ENCODE data around the gene AR.

AR gene, protein sequence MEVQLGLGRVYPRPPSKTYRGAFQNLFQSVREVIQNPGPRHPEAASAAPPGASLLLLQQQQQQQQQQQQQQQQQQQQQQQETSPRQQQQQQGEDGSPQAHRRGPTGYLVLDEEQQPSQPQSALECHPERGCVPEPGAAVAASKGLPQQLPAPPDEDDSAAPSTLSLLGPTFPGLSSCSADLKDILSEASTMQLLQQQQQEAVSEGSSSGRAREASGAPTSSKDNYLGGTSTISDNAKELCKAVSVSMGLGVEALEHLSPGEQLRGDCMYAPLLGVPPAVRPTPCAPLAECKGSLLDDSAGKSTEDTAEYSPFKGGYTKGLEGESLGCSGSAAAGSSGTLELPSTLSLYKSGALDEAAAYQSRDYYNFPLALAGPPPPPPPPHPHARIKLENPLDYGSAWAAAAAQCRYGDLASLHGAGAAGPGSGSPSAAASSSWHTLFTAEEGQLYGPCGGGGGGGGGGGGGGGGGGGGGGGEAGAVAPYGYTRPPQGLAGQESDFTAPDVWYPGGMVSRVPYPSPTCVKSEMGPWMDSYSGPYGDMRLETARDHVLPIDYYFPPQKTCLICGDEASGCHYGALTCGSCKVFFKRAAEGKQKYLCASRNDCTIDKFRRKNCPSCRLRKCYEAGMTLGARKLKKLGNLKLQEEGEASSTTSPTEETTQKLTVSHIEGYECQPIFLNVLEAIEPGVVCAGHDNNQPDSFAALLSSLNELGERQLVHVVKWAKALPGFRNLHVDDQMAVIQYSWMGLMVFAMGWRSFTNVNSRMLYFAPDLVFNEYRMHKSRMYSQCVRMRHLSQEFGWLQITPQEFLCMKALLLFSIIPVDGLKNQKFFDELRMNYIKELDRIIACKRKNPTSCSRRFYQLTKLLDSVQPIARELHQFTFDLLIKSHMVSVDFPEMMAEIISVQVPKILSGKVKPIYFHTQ

DNA sequence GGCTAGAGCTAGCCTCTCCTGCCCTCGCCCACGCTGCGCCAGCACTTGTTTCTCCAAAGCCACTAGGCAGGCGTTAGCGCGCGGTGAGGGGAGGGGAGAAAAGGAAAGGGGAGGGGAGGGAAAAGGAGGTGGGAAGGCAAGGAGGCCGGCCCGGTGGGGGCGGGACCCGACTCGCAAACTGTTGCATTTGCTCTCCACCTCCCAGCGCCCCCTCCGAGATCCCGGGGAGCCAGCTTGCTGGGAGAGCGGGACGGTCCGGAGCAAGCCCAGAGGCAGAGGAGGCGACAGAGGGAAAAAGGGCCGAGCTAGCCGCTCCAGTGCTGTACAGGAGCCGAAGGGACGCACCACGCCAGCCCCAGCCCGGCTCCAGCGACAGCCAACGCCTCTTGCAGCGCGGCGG is at the start of gene AR:
AR (plus strand) TSS at position 204 of the 400 bp plus-strand sequence. CDS start 1,126 bp downstream, outside the sequence.
- DNase-seq = no peak

DNA sequence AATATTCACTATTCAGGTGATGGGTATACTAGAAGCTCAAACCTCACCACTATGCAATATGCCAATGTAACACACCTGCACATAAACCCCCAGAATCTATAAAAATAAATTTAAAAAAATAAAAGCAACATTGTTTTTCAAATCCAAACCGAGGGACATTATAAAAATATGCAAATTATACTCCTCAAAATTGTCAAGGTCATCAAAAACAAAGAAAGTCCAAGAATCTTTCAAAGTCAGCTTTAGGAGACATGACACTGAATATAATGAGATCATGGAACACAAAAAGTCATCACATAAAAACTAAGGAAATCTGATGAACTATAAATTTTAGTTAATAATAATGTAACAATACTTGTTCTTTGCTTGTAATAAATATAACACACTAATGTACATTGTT is 43.2 kb upstream of the AR start:
- DNase-seq = no peak

DNA sequence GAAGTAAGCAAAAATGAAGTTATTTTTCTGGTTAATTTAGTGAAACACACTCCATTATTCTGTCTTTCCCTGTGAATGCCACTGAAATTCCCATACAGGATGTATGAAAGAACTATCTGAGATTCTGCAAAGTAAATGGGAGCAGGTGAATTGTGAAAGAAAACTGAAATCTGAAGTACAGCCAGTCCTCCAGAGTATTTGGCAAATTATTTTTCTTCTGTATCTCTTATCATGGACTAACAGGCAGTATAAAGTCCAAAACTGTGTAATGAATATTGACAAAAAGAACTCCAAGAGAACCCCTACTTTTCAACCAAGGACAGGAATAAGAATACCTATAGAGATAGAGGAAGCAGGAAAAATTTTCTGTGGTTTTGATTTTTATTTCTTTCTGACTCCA is 40.8 kb upstream of the AR start:
- DNase-seq = no peak

DNA sequence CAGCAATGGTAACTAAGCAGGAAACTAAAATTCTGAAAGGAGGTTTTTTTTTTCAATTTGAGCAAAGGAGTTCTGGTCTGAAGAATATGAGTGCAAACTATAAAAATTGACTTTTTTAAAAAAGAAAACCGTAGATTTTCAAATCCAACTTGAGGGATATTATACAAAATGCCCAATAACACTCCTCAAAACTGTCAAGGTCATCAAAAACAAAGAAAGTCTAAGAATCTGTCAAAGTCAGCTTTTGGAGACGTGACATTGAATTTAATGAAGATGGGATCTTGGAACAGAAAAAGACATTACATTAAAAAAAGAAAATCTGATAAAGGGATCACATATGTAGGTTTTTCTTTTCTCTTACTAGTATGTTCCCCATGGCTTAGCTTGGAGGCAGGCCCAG is 40.4 kb upstream of the AR start:
- no peak for DNase-seq

DNA sequence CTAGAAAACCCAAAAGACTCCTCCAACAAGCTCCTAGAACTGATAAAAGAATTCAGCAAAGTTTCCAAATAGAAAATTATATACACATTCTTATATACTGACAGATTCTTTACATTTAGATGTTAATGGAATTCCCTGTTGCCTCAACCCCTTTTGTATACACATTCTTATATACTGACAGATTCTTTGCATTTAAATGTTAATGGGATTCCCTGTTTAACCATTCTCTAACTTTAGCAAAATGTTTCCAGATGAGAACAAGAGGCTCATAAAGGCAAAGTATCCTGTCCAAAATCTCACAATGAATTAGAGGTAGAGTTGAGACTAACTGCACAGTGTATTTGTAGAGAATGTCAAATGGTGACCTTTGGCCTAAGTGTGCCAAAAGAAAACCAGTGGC is 23.1 kb upstream of the AR start:
- no peak for DNase-seq

DNA sequence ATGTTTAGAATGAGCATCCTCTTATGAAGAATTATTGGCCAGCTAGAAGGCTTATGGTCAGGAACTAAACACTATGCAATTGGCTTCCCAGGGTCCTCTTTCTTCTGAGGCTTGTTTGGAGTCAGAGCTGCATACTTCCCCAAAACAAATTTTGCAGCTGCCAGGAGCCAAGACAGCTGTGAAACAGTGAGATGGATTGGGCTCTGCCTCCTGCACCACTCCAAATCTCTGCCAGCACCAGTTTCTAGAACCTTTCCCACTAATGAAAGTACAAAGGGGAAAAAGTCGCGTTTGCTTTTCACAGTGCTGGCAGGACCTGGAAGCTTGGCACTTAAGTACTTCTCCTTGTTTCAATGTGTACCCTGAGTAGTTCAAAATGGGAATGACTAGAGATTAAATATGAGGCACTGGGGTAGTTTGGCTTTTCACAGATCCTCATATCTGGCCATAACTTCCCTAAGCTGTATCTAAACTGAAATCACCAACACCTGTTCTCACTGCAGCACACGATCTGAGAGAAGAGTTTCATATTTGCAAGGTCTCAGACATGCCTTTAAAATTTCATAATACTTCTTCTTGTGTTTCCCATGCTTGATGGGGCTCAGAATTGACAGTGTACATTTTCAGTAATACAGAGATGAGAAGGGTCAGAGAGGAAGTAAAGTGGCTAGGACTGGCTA is 20.7 kb upstream of the AR start:
- DNase-seq = no peak

DNA sequence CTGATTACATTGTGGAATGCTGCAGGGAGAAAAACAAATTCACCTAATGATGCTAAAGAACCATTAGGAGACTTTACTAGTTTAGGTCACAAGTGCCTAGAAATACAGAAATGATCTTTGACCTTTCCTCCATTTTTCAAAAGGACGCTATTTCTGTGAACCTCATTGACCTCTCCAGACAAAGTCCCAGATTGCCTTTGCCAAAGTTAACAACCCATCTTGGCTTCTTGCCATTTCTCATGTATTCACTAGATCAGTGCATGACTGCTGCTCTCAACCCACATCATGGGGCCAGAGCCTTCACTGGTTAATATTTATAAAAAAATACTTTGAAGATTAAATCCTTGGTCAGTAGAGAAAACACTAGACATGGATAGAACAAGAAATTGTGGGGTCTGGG is 19.9 kb upstream of the AR start:
- no peak for DNase-seq

DNA sequence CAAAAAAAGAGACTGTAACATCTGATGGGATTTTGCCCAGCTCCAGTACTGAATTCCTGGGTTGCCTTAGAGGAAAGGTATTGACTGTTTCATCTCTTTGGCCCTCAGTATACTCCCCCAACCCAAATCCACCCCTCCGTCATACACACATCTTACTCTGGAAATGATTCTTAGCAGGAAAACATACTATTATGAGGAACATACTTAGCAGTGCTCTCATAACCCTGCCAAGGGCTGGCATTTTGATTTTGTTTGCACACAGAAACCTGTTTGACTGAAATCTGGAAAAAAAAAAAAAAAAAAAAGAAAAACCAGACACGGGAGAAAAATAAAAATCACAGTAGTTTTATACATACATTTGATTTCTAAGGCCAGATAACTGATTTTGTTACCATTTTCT is 19.4 kb upstream of the AR start:
- no peak for DNase-seq

DNA sequence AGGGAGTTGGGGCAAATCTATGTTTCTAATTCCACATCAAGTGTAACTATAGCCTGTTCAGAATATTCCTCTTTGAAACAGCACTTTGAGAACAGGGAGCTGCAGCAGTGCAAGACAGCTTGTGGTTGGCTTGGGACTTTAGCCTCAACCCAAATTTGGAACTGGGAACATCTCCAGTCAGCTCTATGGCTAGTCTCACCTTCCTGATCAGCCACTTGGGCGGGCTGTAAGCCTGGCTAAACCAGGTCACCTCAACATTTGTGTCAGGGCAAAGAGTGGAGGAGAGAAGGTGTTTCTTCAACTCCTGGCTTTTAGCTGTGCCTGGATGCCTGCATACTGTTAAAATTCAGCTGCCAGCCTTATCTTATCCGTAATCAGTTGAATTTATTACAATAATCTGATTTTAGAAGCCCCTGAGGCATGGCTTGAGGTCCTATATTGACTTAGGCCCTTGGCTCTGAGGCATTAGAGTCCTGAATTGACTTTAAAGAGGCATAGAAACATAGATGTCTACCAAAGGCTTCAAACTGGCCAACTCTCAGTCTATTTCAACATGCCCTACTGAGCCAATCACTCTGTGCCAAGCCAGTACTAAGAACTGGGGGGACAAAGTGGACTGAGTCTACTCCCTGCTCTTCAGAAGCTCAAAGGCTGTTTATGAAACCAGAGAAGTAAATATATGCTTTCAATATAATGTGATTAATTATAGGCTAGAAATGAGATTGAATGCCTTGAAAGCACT is 18.7 kb upstream of the AR start:
- DNase-seq = no peak

DNA sequence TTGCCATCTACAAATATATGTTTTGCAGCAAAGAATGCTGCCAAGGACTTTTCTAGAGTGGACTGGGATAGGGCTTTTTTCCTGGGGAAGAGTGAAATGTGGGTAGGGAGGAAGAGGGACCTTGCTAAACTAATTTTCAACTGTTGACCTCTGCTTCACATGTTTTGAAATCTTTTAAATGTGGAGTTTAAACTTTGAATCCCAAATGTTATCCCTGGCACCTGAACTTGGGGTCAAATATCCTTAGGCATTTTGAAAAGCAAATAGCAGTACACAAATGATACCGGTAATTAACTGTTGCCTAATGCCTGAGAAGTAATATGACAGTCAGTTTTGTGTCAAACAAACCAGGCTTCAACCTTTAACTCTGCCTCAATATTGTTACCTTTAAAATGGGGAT is 7.3 kb upstream of the AR start:
- DNase-seq = no peak

DNA sequence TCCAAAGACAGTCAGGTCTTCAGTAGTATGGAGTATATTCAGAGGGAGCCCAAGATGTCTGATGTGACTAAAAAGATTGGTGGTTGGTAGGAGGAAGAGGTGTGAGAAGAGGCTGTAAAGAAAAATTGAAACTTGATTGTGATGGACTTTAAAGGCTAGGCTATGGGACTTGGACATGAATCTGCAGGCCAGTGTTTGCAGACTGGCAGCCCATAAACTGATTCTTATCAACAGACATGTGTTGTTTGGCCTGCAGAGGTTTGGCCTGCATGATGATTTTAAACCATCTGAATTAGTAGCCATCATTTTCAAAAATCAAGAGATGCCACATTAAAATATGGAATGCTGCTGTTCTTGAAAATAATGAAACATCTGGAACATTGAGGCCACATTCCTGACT is 5.4 kb upstream of the AR start:
- DNase-seq = no peak

DNA sequence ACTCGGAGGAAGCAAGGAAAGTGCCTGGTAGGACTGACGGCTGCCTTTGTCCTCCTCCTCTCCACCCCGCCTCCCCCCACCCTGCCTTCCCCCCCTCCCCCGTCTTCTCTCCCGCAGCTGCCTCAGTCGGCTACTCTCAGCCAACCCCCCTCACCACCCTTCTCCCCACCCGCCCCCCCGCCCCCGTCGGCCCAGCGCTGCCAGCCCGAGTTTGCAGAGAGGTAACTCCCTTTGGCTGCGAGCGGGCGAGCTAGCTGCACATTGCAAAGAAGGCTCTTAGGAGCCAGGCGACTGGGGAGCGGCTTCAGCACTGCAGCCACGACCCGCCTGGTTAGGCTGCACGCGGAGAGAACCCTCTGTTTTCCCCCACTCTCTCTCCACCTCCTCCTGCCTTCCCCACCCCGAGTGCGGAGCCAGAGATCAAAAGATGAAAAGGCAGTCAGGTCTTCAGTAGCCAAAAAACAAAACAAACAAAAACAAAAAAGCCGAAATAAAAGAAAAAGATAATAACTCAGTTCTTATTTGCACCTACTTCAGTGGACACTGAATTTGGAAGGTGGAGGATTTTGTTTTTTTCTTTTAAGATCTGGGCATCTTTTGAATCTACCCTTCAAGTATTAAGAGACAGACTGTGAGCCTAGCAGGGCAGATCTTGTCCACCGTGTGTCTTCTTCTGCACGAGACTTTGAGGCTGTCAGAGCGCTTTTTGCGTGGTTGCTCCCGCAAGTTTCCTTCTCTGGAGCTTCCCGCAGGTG is 637 bp downstream of the AR start:
- no peak for DNase-seq

DNA sequence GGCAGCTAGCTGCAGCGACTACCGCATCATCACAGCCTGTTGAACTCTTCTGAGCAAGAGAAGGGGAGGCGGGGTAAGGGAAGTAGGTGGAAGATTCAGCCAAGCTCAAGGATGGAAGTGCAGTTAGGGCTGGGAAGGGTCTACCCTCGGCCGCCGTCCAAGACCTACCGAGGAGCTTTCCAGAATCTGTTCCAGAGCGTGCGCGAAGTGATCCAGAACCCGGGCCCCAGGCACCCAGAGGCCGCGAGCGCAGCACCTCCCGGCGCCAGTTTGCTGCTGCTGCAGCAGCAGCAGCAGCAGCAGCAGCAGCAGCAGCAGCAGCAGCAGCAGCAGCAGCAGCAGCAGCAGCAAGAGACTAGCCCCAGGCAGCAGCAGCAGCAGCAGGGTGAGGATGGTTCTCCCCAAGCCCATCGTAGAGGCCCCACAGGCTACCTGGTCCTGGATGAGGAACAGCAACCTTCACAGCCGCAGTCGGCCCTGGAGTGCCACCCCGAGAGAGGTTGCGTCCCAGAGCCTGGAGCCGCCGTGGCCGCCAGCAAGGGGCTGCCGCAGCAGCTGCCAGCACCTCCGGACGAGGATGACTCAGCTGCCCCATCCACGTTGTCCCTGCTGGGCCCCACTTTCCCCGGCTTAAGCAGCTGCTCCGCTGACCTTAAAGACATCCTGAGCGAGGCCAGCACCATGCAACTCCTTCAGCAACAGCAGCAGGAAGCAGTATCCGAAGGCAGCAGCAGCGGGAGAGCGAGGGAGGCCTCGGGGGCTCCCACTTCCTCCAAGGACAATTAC is 1.4 kb downstream of the AR start:
- no peak for DNase-seq

DNA sequence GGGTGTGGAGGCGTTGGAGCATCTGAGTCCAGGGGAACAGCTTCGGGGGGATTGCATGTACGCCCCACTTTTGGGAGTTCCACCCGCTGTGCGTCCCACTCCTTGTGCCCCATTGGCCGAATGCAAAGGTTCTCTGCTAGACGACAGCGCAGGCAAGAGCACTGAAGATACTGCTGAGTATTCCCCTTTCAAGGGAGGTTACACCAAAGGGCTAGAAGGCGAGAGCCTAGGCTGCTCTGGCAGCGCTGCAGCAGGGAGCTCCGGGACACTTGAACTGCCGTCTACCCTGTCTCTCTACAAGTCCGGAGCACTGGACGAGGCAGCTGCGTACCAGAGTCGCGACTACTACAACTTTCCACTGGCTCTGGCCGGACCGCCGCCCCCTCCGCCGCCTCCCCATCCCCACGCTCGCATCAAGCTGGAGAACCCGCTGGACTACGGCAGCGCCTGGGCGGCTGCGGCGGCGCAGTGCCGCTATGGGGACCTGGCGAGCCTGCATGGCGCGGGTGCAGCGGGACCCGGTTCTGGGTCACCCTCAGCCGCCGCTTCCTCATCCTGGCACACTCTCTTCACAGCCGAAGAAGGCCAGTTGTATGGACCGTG is 2.2 kb downstream of the AR start:
- no peak for DNase-seq

DNA sequence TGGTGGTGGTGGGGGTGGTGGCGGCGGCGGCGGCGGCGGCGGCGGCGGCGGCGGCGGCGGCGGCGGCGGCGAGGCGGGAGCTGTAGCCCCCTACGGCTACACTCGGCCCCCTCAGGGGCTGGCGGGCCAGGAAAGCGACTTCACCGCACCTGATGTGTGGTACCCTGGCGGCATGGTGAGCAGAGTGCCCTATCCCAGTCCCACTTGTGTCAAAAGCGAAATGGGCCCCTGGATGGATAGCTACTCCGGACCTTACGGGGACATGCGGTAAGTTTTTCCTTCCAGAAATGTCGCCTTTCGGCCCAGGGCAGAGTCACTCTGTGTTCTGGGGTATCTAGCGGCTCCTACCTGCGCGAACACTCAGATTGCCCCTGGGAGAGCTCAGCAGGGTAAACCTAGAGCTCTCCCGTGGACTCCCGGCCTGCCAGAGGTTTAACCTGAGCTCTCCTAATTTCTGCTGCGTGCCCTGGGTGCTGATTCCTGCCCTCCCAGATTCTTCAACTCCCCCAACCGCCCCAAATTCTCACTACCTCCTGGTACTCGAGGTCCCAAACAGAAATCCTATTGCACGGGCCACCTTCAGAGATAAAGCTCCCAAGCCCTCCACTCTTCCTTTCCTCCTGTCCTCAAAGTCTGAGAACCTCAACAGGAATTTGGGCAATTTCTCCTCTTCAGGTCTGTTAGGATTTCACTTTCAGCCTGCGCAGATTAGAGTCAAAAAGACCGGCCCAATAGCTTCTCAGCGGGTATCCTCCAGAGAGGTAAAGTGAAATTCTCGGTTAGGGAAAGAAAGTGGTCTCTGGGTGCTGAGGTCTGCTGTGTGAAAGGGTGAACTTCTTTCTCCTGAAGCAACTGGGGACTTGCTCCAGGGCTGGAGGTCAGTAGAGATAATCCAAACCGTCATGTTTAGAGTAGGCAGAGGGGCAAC is 2.9 kb downstream of the AR start:
- no peak for DNase-seq

DNA sequence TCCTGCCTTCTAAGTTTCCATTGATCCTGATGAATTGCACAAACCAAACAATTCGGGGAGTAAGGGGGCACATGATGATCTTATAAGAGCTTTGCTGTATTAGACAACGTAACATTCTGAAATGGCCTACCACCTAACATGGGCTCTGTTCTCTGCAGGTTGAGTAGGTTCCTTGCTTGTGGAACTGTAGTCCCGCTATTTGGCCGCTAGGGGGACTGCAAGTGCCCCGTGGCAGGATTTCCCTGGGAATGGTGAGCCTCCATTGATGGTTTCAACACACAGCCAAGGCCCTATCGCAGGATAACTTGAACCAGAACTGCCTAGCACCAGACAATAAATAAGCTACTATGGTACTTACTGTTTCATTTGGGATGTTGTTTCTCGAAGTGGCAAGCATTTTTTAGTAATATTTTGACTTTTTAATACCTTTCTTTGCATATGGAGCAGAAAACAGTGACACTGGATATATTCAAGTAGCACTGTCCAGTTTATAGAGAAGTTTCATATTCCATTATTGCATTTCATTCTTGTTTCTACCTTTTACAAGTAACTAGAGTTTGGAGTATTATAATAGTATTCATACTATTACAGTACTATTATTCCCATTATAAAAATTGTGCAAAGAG is 11.9 kb downstream of the AR start:
- DNase-seq = no peak

DNA sequence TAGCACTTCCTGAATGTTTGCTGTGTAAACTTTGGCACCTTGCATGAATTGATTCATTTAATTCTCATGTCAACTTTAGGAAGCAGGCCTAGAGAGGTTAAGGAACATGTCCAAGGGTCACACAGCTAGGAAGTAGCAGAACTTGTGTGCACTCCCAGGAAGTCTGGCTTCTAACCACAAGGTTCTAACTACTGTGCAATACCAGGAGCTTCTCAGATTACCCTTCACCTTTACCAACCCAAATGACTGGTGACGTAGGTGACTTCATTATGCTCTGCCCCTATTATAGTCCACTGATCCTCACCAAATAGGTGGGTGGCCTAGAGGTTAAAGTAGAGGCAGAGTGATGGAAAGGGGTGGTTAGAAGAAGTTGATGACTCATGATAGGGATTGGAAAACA is 14.4 kb downstream of the AR start:
- no peak for DNase-seq

DNA sequence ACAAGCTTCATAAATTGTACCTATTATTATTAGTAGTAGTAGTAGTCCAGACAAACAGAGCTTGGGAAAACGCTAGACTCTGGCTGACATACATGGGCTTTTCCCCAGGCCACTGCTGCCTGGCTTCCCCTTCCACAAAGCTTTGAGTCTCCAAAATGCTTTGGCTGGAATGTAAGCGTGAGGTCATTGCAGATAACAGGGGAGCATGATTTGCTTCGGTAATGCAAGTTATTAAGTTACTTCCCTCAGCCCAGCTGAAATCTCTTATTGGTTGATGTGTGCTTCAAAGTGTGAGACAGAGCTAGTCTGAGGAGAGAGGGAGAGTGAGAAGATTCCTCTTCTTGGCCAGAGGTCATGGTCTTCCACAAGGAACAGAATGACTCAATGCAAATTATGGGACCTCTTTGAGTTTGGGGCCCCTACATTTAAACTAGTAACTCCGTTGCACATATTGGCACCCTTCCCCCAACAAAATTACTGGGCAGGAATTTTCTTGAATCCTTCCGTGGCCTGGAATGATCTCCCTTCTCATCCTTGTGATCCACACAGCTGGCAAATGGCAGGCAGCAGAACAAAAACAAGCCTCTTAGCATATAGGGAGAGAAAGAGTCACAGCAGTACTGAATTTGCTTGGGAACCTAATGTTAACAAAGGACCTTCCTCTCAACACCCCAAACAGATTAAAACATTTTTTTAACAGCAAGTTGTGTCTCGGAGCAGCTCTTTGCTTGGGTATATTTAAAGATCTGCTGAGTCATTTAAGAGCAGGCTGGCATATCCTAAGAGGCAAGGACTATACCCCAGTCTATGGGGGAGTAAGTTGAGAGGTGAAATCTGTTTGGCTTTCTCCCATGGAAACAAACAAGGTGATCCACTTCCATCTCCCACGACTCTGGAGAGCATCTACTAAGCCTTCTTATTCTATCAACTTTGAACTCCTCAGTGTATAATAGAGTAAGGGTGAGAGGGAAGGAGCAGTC is 19.9 kb downstream of the AR start:
- no peak for DNase-seq

All from activated T-cell treated with anti-CD3 and anti-CD28 coated beads for 4 hours (primary cell).